ENCODE data around the gene SERPINA1.
"Not testable (repeated sequence)": the region's sequence is repeated elsewhere in the genome, so short reads cannot be mapped to it uniquely, and the experiment has no call there.

The SERPINA1 gene

GRCh38 chr14:94368956-94369355 lies 19.4 kb downstream of the SERPINA1 start:
- DNase-seq, result no peak

GRCh38 chr14:94368243-94368590 lies 20.2 kb downstream of the SERPINA1 start:
- no peak for DNase-seq

DNA sequence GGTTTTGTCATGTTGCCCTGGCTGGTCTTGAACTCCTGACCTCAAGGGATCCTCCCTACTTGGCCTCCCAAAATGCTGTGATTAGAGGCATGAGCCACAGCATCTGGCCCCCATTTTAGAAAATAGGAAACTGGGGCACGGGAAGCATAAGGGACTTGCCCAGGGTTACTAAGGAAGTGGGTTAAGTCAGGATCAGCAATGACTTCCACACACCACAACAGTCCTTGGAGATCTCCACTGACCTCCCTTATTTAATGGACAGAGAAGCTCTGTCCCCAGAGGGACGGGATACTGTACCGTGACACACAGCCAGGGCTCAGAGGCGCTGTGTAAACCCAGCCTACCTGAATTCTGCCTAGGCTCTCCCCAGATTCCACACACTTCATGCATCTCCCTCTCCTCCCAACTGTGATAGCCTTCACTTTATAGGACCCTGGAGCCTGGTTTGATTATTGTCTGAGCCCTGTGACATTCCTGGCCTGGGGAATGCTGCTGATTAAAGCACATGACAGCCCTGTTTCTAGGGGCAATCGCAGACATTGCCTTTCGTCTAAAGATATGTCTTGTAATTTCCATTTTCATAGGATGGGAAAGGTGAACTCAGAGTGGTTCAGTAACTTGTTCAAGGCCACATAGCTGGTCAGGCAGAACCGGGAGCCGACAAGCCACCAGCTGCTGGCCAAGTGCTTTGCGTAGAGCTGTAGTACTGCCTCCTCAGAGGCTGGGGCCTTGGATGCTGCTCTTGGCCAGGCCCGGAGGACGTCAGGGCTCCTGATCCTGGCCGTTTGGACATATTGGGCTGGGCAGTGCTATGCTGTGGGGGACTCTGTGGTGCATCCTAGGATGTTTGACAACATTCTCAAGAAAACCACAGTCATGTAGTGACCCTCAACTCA lies 20.8 kb downstream of the SERPINA1 start:
- DNase-seq, result no peak

DNA sequence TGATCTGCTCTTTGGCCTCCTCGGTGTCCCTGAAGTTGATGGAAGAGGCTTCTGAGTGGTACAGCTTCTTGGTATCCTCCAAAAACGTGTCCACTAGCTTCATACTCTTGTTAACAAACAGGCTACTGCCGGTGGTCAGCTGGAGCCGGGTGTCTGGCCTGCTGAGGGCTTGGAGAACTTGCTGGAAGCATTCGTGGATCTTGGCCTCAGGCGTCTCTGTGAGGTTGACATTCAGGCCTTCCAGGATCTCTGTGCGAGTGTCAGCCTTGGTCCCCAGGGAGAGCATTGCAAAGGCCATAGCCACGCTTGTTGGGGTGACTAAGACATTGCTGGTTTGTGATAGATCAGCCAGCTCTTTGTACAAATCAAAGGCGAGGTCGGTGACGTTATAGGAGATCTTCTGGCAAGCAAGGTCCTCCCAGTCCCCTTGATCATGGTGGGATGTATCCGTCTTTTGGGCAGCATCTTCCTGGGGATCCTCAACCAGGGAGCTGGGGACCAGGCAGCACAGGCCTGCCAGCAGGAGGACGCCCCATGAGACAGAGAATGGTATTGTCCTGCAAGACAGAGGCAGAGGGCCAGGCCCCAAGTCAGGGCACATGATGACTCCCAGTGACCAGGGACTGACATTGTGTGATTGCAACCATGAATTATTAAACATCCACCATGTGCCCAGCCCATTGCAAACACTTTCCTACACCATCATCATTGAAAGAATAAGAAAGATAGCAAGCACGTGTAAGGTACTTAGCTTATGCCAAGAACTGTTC lies 22.1 kb downstream of the SERPINA1 start, which contains the start of gene SERPINA2:
Gene SERPINA2, minus strand, starts transcription at position 553 of the 770 bp plus-strand sequence.
- DNase-seq, result no peak

GRCh38 chr14:94365624-94366023 lies 22.8 kb downstream of the SERPINA1 start:
- DNase-seq, result no peak

GRCh38 chr14:94364964-94365363 lies 23.4 kb downstream of the SERPINA1 start:
- no peak for DNase-seq

DNA sequence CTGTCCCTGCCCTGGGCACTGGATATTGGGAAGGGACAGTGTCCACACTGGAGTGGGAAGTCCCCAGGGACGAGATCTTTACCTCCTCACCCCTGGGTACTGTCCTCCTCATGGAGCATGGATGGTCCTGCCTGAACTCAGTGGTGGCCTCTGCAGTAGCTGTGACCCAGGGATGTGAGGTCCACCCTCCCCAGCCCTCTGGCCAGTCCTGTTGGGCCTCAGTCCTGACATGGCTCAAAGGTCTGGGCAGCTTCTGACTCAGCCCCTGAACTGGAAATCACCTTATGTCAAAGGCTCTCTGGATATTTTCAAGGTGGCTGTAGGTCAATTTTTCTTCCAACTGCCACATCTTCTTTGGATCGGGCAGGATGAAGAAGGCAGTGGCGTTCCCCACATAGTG lies 24.4 kb downstream of the SERPINA1 start:
- DNase-seq, result no peak

DNA sequence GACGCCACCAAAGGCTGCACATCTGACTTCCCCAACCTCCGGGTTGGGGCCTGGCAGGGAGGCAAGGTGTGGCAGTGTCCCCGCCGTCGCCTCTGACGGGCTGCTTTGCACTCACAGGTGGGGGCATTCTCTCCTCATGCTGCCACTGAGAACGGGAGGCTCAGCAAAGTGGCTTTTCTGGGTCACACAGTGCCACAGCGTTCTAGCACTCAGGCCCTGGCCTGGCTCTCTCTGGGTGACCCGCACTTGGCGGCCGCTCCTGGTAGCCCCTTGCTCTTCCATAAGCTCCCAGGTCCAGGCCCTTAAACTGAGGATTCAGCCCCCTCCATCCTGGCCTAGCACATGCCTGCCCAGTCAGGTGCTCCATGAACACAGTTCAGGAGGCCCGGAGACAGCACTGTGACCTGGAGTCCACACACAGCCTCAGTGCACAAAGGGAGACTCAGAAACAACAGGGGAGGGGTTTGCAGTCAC lies 25.2 kb downstream of the SERPINA1 start:
- no peak for DNase-seq

GRCh38 chr14:94362614-94363133 lies 25.7 kb downstream of the SERPINA1 start:
- DNase-seq, result no peak

GRCh38 chr14:94361682-94362081 lies 26.7 kb downstream of the SERPINA1 start:
- no peak for DNase-seq

- no peak for DNase-seq
Observed at GRCh38 chr14:94360945-94361565, 27.3 kb downstream of the SERPINA1 start.

GRCh38 chr14:94357166-94357565 lies 31.2 kb downstream of the SERPINA1 start:
- DNase-seq, result no peak

GRCh38 chr14:94356379-94357056 lies 31.9 kb downstream of the SERPINA1 start:
- no peak for DNase-seq

GRCh38 chr14:94355191-94355794 lies 33.1 kb downstream of the SERPINA1 start:
- no peak for DNase-seq

DNA sequence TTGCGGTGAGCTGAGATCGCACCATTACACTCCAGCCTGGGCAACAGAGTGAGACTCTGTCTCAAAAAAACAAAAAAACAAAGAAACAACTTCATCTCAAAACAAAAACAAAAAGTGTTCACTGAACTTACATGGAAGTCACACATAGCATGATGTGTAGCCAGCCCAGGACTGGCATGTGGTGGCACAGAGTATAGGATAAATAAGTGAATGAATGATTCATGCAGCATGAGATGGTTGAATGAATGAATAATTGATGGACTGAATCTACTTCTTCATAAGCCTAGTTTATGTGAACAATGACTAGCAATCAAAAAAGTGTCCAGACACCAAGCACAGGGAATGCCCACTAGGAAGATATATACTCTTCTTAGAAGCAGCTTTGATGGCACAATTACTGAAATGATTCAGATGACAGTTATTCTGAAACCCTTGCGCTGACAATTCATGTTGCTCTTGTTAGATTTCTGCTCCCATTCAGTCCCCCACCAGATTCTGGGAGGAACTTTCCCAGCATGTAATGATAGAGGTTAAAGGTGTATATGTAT lies 33.7 kb downstream of the SERPINA1 start:
- no peak for DNase-seq

- DNase-seq, result not testable (repeated sequence)
Observed at GRCh38 chr14:94354190-94354589, 34.2 kb downstream of the SERPINA1 start.

- DNase-seq, result no peak
Observed at GRCh38 chr14:94349276-94349675, 39.1 kb downstream of the SERPINA1 start.

GRCh38 chr14:94348836-94349235 lies 39.6 kb downstream of the SERPINA1 start:
- DNase-seq, result no peak

DNA sequence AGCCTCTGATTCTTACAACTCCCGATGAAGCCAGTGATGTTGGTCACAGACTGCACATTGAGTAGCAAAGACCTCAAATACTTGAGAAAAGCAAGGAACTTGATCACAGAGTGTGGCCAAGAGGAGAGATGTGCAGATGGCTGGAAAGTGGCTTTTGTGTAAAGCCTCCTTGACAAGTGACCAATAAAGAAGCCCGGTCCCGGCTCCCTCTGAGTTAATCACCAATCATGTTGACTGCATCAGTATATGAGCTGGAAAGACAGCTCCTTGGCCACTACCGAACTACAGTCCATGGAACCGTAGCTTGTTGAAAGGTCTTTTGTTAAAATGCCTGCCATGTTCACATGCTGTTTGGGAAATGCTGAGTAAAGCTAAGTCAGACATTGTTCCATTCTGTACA lies 41.6 kb downstream of the SERPINA1 start:
- no peak for DNase-seq

GRCh38 chr14:94346065-94346786 lies 42.2 kb downstream of the SERPINA1 start:
- DNase-seq, result not testable (repeated sequence)

Measured in NCI-H1436 treated with DMSO at 0.1 percent for 48 hours (cell line).